SU-DHL-6 (cell line): ENCODE data around the gene EYA2.

Source experiments
- H2AFZ ChIP-seq: fragments of 200-600 bp; sonication (generic); 2 replicates; pipeline ENCODE4 v1.6.1; 2014; ENCODE audit warnings: low read depth, mild to moderate bottlenecking, moderate library complexity, mixed read lengths, antibody characterized with exemption, low read length; ENCODE audit not compliant: severe bottlenecking
- H3F3A ChIP-seq: fragments of 200-600 bp; shearing (Covaris generic); 2 replicates; pipeline ENCODE4 v1.6.0; 2016; ENCODE audit warnings: antibody characterized with exemption, mild to moderate bottlenecking; ENCODE audit not compliant: insufficient read depth
- H3K27ac ChIP-seq: fragments of 200-600 bp; sonication (generic); 2 replicates; pipeline ENCODE4 v1.5.1; 2016; ENCODE audit warnings: low read depth, mild to moderate bottlenecking, low read length, moderate library complexity, mixed read lengths
- H3K27me3 ChIP-seq: fragments of 200-600 bp; sonication (generic), shearing (Covaris generic); 2 replicates; pipeline ENCODE4 v1.6.0; 2014; ENCODE audit warnings: mild to moderate bottlenecking, low read length
- H3K36me3 ChIP-seq: fragments of 200-600 bp; sonication (generic); 2 replicates; pipeline ENCODE4 v1.6.1; 2014; ENCODE audit warnings: mild to moderate bottlenecking, low read length, mixed read lengths
- H3K4me2 ChIP-seq: fragments of 300-600, 200-600 bp; shearing (Covaris generic), sonication (generic); 2 replicates; pipeline ENCODE4 v1.6.0; 2014; ENCODE audit warnings: low read length, low read depth, mild to moderate bottlenecking; ENCODE audit not compliant: poor library complexity, severe bottlenecking
- H3K4me3 ChIP-seq: fragments of 200-600 bp; sonication (generic); 2 replicates; pipeline ENCODE4 v1.5.1; 2014; ENCODE audit warnings: antibody characterized with exemption, low read length, mild to moderate bottlenecking, mixed read lengths; ENCODE audit not compliant: insufficient read depth, poor library complexity, severe bottlenecking
- H3K79me2 ChIP-seq: fragments of 200-600 bp; sonication (generic); 2 replicates; pipeline ENCODE4 v1.6.1; 2014; ENCODE audit warnings: mild to moderate bottlenecking, low read length, moderate library complexity; ENCODE audit not compliant: insufficient read depth
- H3K9ac ChIP-seq: fragments of 200-600 bp; sonication (generic); 2 replicates; pipeline ENCODE4 v1.7.0; 2014; ENCODE audit warnings: mild to moderate bottlenecking, low read length
- H3K9me2 ChIP-seq: fragments of 200-600 bp; sonication (generic); replicated peaks from 2 replicates; pipeline ENCODE4 v1.6.1; 2014; ENCODE audit warnings: low read length; ENCODE audit not compliant: insufficient read depth
- H3K9me3 ChIP-seq: fragments of 200-600 bp; sonication (generic); 2 replicates; pipeline ENCODE4 v1.6.1; 2014; ENCODE audit warnings: low read length, mixed read lengths; ENCODE audit not compliant: insufficient read depth
- H4K20me1 ChIP-seq: fragments of 200-600 bp; sonication (generic); 2 replicates; pipeline ENCODE4 v1.6.1; 2014; ENCODE audit warnings: low read depth, mild to moderate bottlenecking, antibody characterized with exemption, low read length, moderate library complexity, mixed read lengths
- EZH2phosphoT487 ChIP-seq: fragments of 200-600 bp; sonication (generic), shearing (Covaris generic); conservative IDR thresholded peaks from 2 replicates; pipeline ENCODE4 v1.6.1; 2018; ENCODE audit warnings: mild to moderate bottlenecking, antibody characterized with exemption, low read length, moderate library complexity, mixed read lengths
- TF ChIP-seq, protein P1 (sequence below): fragments of 200-600 bp; sonication (generic); IDR thresholded peaks from one replicate; pipeline ENCODE4 v1.5.1; 2017; ENCODE audit warnings: antibody characterized with exemption, mild to moderate bottlenecking, low read length, moderate library complexity; ENCODE audit not compliant: insufficient read depth, poor library complexity, severe bottlenecking

Gene EYA2

DNA sequence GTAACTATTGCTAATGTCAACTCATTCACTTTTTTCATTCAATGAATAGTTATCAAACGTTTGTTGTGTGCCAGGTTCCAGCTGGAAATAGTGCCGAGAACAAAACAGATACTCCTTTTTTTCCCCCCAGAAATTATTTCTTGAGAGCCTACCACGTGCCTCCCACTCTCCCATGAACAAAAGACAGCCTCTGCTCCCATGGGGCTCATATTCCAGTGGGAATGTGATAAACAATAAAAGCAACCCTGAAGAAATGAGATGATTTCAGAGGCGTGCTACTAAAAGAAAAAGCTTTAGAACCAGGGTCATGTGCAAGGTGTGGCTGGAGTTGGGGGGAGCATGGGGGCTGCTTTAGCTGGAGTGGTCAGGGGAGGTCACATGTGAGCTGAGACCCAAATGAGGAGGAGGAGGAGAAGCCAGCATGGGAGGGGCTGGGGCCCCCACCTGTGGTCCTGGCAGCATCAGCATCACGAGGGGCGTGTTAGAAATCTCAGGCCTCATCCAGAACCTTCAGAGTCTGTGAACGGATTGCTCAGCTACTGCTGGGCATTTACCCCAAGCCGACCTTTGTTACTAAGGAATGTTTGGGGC is 157.4 kb downstream of the EYA2 start:
- TF ChIP-seq EZH2phosphoT487: no peak
- TF ChIP-seq, protein P1, sequence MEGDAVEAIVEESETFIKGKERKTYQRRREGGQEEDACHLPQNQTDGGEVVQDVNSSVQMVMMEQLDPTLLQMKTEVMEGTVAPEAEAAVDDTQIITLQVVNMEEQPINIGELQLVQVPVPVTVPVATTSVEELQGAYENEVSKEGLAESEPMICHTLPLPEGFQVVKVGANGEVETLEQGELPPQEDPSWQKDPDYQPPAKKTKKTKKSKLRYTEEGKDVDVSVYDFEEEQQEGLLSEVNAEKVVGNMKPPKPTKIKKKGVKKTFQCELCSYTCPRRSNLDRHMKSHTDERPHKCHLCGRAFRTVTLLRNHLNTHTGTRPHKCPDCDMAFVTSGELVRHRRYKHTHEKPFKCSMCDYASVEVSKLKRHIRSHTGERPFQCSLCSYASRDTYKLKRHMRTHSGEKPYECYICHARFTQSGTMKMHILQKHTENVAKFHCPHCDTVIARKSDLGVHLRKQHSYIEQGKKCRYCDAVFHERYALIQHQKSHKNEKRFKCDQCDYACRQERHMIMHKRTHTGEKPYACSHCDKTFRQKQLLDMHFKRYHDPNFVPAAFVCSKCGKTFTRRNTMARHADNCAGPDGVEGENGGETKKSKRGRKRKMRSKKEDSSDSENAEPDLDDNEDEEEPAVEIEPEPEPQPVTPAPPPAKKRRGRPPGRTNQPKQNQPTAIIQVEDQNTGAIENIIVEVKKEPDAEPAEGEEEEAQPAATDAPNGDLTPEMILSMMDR: no peak
- no peaks in the 10 kb centered on the region for H3K27me3 ChIP-seq
- no peaks in the 10 kb centered on the region for H3F3A ChIP-seq

DNA sequence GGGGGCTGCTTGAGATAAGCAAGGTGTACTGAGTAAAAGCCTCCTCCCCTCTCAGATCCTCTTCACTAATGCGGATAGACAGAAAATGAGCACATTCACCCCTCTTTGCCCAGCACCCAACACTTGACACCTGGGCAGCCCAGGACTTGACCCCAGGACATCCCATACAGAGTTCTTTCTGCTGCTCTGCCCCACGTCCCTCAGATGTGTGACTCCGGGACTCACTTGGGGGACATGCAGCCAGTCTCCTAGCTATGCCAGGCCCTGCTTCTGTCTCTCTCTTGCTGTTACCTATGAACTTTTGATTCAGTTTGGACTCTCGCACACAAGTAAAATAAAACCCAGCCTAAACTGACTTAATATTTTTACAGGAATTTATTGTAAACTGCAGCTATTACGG is 159.9 kb downstream of the EYA2 start:
- Histone ChIP-seq H4K20me1 (no peaks in the 10 kb centered on the region), H3F3A (no peaks in the 10 kb centered on the region), H3K27me3 (no peaks in the 10 kb centered on the region), H3K9me2 (no peaks in the 10 kb centered on the region), H3K27ac (no peak overlapping the region), H3K9ac (no peak overlapping the region), H3K36me3 (no peaks in the 10 kb centered on the region), H3K4me2 (no peak overlapping the region), H3K79me2 (no peaks in the 10 kb centered on the region), H3K4me3 (no peak overlapping the region), H3K9me3 (no peaks in the 10 kb centered on the region), H2AFZ (no peak overlapping the region)
- TF ChIP-seq EZH2phosphoT487: no peak
- TF ChIP-seq, protein P1: no peak

More for the DNA sequence above, 157.4 kb downstream of the EYA2 start:
- Histone ChIP-seq H3K9ac (no peak overlapping the region), H3K4me3 (no peak overlapping the region), H3K36me3 (no peaks in the 10 kb centered on the region), H2AFZ (no peak overlapping the region), H4K20me1 (no peaks in the 10 kb centered on the region), H3K79me2 (no peaks in the 10 kb centered on the region), H3K9me2 (no peaks in the 10 kb centered on the region), H3K27ac (no peak overlapping the region), H3K4me2 (no peak overlapping the region), H3K9me3 (no peaks in the 10 kb centered on the region)

DNA sequence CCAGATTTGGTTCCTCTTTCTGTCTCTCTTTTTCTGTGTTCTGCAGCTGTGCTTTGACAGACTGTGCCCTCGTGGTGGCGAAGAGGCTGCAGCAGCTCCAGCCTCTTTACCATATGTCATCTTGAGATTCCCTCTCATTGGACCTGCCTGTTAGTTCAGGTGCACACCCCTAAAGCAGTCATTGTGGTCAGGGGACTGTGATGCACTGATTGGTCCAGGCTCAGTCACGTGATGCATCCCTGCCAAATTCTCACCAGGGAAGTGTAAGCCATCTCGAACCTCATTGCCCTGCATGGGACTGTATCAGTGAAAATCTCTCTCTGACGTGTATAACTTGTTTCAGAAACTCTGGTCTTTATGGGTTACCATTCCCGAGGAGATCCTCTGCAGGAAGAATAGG is 160.3 kb downstream of the EYA2 start:
- TF ChIP-seq, protein P1: no peak
- TF ChIP-seq EZH2phosphoT487: no peak
- Histone ChIP-seq H4K20me1 (no peaks in the 10 kb centered on the region), H3K27ac (no peak overlapping the region), H3K79me2 (no peaks in the 10 kb centered on the region), H2AFZ (no peak overlapping the region), H3K9me2 (no peaks in the 10 kb centered on the region), H3K36me3 (no peaks in the 10 kb centered on the region), H3K9ac (no peak overlapping the region), H3K9me3 (no peaks in the 10 kb centered on the region), H3K4me2 (no peak overlapping the region), H3F3A (no peaks in the 10 kb centered on the region), H3K27me3 (no peaks in the 10 kb centered on the region), H3K4me3 (no peak overlapping the region)
